GM10266 (cell line): ENCODE data around the gene MYL3.
A peak's percentile ranks its signal among the peaks of the same experiment; 100 is the strongest.
"Not testable (repeated sequence)": the region's sequence is repeated elsewhere in the genome, so short reads cannot be mapped to it uniquely, and the experiment has no call there.

Experiments used
- DNase-seq: peaks from one replicate; pipeline ENCODE4 v3.0.0; 2012; ENCODE audit errors: extremely low spot score
- CTCF ChIP-seq: IDR thresholded peaks from 2 replicates; pipeline ENCODE4 v1.5.1; 2012; ENCODE audit warnings: mild to moderate bottlenecking, low read depth; ENCODE audit not compliant: control insufficient read depth, insufficient read depth; ENCODE audit errors: missing control alignments

MYL3 gene

DNA sequence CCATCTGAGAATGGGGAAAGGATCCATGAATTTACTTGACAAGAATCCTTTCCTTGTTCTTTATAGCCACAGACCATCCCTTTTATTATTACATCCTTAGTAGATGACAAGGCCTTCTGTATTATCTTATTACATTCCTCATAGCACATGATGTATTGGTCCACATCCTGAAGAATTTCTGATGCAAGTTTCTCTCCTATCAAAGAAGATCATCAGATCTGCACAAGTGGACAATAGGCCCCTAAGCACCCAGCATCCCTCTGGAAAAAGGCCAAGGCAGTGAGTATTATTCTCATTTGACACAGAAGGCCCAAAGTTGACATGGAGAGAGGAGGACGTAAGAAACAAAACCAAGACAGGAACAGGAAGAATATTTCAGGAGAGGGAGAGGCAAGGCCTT is 31.4 kb downstream of the MYL3 start:
- no peak for TF ChIP-seq CTCF
- DNase-seq, result no peak

DNA sequence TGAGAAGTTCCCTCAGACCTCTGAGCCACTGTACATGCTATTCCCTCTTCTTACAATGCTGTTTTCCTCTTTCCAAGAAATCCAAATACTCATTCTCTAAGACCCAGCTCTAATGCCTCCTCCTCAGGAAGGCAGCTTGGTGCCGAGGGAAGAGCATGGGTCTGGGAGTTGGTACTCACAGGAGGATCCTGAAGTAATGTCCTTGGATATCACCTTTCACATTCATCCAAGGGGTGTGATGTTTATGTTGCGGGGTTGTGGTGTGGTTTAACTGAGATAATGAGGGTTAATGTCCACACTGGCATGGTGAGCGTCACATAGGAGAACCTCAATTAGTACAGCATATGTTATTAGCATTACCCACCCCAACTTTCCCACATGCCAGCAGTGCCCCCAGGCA is 31.9 kb downstream of the MYL3 start:
- DNase-seq, result no peak
- no peak for TF ChIP-seq CTCF

DNA sequence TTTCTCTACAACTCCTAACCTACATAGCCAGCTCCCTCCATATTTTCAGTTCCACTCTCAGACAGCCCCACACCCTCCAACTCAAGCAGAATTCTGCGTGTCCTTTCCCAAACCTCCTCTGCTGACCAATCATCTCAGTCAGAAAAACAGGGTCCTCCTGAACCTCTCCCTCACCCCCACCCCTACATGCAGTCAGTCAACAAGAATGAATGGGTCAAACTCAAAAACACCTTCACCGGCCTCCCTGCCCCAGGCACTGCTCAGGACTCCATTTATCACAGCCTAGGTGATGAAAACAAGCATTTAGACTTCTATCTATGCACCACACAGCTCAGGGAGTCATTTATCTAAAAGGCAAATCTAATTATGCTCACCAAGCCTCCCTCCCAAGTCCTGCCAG is 32.4 kb downstream of the MYL3 start:
- TF ChIP-seq CTCF, result no peak
- peak; percentile 6 for DNase-seq

GRCh38 chr3:46829699-46830208 is 33.5 kb downstream of the MYL3 start:
- DNase-seq, result peak; percentile 82
- TF ChIP-seq CTCF, result no peak

GRCh38 chr3:46825450-46825849 is 37.8 kb downstream of the MYL3 start:
- no peak for TF ChIP-seq CTCF
- DNase-seq, result no peak

DNA sequence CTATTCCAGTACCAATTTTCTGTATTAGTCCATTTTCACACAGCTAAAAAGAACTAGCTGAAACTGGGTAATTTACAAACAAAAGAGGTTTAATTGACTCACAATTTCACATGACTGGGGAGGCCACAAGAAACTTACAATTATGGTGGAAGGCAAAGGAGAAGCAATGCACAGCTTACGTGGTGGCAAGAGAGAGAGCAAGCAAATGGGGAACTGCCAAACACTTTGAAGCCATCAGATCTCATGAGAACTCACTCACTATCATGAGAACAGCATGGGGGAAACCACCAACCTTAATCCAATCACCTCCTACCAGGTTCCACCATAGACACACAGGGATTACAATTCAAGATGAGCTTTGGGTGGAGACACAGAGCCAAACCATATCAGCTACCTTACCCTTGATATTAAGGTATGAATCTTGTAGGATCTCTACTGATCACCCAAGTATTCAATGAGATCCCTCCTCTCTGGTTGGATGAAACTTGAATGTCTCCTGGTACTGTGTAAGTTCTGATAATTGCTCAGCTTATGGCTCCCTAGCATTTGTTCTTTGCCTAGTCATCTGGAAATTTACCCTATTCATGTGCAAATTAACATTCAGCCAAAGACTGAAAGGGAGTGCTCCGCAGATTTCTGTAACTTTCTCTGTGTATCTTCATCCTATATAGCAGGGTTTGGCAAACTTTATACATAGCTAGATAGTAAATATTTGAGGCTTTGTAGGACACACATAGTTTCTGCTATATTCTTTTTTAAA is 38.9 kb downstream of the MYL3 start:
- no peak for DNase-seq
- TF ChIP-seq CTCF, result no peak

GRCh38 chr3:46823314-46823713 is 39.9 kb downstream of the MYL3 start:
- DNase-seq, result not testable (repeated sequence)

DNA sequence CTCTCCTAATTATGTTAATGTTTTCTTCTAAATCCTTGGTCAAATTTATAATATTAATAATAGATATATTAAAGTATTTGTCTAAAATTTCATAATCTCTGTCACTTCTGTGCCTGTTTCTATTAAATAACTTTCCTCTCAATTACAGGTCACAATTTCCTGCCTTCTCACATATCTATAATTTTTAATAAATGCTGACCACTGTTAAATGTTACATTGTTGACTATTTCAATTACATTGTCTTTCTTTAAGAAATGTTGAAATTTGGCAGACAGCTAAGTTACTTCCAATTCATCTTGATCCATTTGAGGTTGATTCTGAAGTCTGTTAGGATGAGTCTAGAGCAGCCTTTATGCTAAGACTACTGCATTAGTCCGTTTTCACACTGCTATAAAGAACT is 41.7 kb downstream of the MYL3 start:
- no peak for DNase-seq
- TF ChIP-seq CTCF, result no peak
